ENCODE data around the gene PRKACG.

GRCh38 chr9:69020301-69021145, 6.6 kb upstream of the PRKACG start:
- TF ChIP-seq POLR2A (IDR thresholded peaks at IDR 0.05) = no peak
- no peak for TF ChIP-seq CTCF (IDR thresholded peaks at IDR 0.05)
